Progenitor cell of endocrine pancreas (in vitro differentiated cells): Measurements from ENCODE around the gene TRAPPC10. TPM values are rescaled to one million over a fixed set of nuclear protein-coding genes. Genes with fewer than 3 reads are reported as not detected.
A peak's percentile ranks its signal among the peaks of the same experiment; 100 is the strongest.

Source experiments
- DNase-seq: peaks from one replicate; pipeline ENCODE4 v3.0.0; 2021; ENCODE audit warnings: low spot score; ENCODE audit not compliant: unreplicated experiment
- H3K27ac Mint-ChIP-seq: 2 replicates; pipeline ENCODE4 v1.8.0; 2021; ENCODE audit warnings: mild to moderate bottlenecking, moderate library complexity, mixed read lengths
- H3K27me3 Mint-ChIP-seq: 2 replicates; pipeline ENCODE4 v1.8.0; 2021; ENCODE audit warnings: mixed read lengths
- H3K36me3 Mint-ChIP-seq: 2 replicates; pipeline ENCODE4 v1.8.0; 2022; ENCODE audit warnings: mixed read lengths; ENCODE audit not compliant: insufficient read depth
- H3K4me1 Mint-ChIP-seq: 2 replicates; pipeline ENCODE4 v1.8.0; 2021; ENCODE audit warnings: low read depth, mixed read lengths
- H3K4me3 Mint-ChIP-seq: 2 replicates; pipeline ENCODE4 v1.8.0; 2021; ENCODE audit warnings: low read depth, mild to moderate bottlenecking, moderate library complexity, mixed read lengths
- H3K9me3 Mint-ChIP-seq: 2 replicates; pipeline ENCODE4 v1.8.0; 2021; ENCODE audit warnings: low read depth, mixed read lengths
- CTCF ChIP-seq: fragments of 200-600 bp; sonication (generic); IDR thresholded peaks from one replicate; pipeline ENCODE4 v1.5.0; 2021; ENCODE audit warnings: antibody characterized with exemption, mild to moderate bottlenecking; ENCODE audit not compliant: unreplicated experiment
- total RNA-seq: library from RNA; stranded (reverse); gene quantifications from 2 replicates; pipeline ENCODE4 v1.2.1, GENCODE V29; 2021

TRAPPC10 gene
- total RNA-seq, 1 donor from 2014 or later = 42.7 TPM

- DNase-seq = no peak
- Mint-ChIP-seq H3K27me3 (no peaks in the 10 kb centered on the region), H3K9me3 (no peaks in the 10 kb centered on the region), H3K4me3 (no peak overlapping the region), H3K4me1 (peaks cover 21% of the 10 kb centered on the region), H3K36me3 (peaks cover 7% of the 10 kb centered on the region), H3K27ac (no peak overlapping the region)
- TF ChIP-seq CTCF = no peak
These were observed 41.5 kb downstream of the TRAPPC10 start for GRCh38 chr21:44053567-44053966.

DNA sequence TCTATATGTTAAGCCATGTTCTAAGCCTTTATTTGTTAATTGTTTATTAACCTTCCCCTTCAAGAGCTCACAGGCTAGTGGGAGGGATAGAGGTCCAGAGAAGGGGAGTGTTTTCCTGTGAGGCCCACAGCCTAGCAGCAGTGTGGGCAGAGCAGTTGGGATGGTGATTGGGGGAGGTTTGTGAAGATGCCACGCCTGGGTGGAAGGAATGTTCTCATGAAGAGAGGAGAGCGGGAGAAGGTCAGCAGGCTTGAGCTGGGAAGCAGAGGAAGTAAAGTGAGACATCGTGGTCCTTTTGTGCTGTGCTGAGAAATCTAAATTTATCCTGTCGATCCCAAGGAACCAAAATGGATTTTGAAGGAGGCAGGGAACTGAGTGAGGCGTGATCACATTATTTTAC lies 42.6 kb downstream of the TRAPPC10 start:
- Mint-ChIP-seq H3K9me3 (no peaks in the 10 kb centered on the region), H3K27me3 (no peaks in the 10 kb centered on the region), H3K4me1 (peaks cover 21% of the 10 kb centered on the region), H3K36me3 (peaks cover 6% of the 10 kb centered on the region), H3K4me3 (no peak overlapping the region), H3K27ac (peak overlapping the region; percentile 46)
- no peak for DNase-seq
- no peak for TF ChIP-seq CTCF

DNA sequence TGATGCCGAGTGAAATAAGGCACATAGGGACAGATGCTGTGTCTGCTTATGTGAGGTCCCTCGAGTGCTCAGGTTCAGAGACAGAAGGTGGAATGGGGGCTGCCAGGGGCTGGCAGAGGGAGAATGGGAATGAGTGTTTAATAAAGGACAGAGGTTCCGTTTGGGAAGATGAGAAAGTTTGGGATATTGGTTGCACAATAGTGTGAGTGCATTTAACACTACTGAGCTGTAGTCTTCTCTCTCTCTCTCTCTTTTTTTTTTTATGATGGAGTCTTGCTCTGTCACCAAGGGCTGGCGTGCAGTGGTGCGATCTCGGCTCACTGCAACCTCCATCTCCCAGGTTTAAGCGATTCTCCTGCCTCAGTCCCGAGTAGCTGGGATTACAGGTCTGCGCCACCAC lies 44.9 kb downstream of the TRAPPC10 start:
- no peak for TF ChIP-seq CTCF
- Mint-ChIP-seq H3K27me3 (no peaks in the 10 kb centered on the region), H3K4me1 (peaks cover 15% of the 10 kb centered on the region), H3K36me3 (peaks cover 8% of the 10 kb centered on the region), H3K9me3 (no peaks in the 10 kb centered on the region), H3K27ac (peak overlapping the region; percentile 31), H3K4me3 (no peak overlapping the region)
- no peak for DNase-seq

DNA sequence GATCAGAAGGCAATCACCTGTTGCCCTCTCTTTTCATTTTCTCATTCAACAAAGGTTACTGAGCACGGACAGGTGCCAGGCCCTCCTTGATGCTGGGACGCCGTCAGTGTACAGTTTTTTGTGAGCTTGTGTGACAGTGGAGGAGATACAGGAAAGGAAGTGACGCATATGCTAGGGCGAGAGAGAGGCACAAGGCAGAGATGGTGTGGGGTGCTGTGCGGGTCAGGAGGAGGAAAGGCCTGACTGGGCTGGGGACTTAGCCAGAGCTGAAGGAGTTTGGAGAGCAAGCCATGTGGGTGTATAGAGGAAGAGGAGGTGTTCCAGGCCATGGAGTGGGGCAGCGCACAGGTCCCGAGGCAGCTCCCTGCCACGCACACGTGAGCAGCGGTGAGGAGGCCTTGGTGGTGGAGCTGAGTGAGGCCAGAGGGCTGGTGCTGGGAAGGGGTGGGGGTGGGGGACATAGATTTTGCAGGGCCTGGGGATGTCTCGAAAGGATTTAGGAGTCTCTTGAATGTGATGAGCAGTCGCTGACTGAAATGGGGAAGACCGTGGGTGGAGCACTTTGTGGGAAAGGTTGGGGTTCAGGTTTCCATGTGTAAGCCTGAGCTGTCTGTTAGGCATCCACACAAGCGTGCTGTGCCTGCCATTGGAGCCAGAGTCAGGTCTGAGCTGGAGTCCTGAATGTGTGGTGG lies 46.0 kb downstream of the TRAPPC10 start:
- no peak for DNase-seq
- no peaks in the 10 kb centered on the region for H3K27me3 Mint-ChIP-seq
- peaks cover 8% of the 10 kb centered on the region for H3K4me1 Mint-ChIP-seq
- H3K9me3 Mint-ChIP-seq = no peaks in the 10 kb centered on the region
- TF ChIP-seq CTCF = no peak
- no peak overlapping the region for H3K4me3 Mint-ChIP-seq
- no peak overlapping the region for H3K27ac Mint-ChIP-seq
- H3K36me3 Mint-ChIP-seq = peaks cover 6% of the 10 kb centered on the region

DNA sequence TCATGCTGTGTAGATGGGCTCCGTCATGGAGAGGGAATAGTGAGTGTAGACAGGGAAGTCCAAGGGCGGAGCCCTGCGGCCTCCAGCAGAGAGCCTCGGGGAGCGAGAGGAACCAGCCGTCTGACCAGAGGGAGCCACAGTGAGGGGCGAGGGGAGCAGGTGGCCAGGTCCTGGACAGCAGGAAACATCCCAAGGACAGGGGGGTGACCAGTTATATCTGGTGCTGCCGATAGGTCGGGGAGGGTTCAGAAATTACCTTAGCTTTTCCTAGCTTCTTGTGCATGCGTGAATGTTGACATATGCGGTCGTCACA lies 46.5 kb downstream of the TRAPPC10 start:
- Mint-ChIP-seq H3K27ac (no peak overlapping the region), H3K4me1 (peaks cover 8% of the 10 kb centered on the region), H3K9me3 (no peaks in the 10 kb centered on the region), H3K4me3 (no peak overlapping the region), H3K27me3 (no peaks in the 10 kb centered on the region), H3K36me3 (peaks cover 6% of the 10 kb centered on the region)
- no peak for DNase-seq
- no peak for TF ChIP-seq CTCF
